ENCODE measurements around the gene UBE2E1. TPM values are rescaled to one million over a fixed set of nuclear protein-coding genes. Genes with fewer than 3 reads are reported as not detected.
"Not testable (repeated sequence)": the region's sequence is repeated elsewhere in the genome, so short reads cannot be mapped to it uniquely, and the experiment has no call there.

The UBE2E1 gene
- total and polyA plus RNA-seq, 2 experiments from 2014 or later: 9.0 to 65.3 TPM

DNA sequence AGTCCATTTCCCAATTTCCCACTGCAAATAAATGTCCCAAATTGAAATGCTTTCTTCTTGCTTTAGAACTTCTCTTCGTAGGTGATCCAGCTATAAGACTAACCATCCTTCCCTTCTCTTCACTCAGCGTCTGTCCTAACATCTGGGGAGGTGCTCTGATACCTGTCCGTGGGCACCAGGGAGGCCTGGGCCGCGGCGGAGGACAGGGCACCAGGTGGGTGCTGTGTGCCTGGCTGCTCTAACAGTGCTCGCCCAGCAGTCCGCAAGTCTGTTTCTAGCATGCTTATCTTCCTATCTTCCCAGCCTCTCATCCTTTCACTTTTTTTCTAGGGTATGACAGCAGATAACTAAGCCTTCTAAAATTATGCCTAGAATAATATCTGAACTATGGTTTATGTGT, 73.7 kb downstream of the UBE2E1 start:
- H3K27me3 ChIP-seq (replicated peaks; ENCODE audit: insufficient read depth): no peaks in the 10 kb centered on the region
- no peak overlapping the region for H3K4me2 ChIP-seq (ENCODE audit: unreplicated experiment)
- WGBS, 2 experiments (ENCODE audit: low coverage in 1 of 2, low lambda C conversion rate in 2 of 2, missing lambda C conversion rate in 2 of 2): 93 to 99% methylated on average over 8 of the region's 8 CpGs
- peaks cover 31% of the 10 kb centered on the region for H3K4me1 ChIP-seq (ENCODE audit: insufficient read depth)
- H3K79me2 ChIP-seq (ENCODE audit: insufficient read depth): peaks cover 72% of the 10 kb centered on the region
- no peak overlapping the region for H3K27ac ChIP-seq
- H4K20me1 ChIP-seq (ENCODE audit: insufficient read depth): no peaks in the 10 kb centered on the region
- no peak overlapping the region for H3K4me3 ChIP-seq
- H3F3A ChIP-seq (ENCODE audit: insufficient read depth): peaks cover 34% of the 10 kb centered on the region
- H3K36me3 ChIP-seq (ENCODE audit: low read depth): no peaks in the 10 kb centered on the region
- no peak overlapping the region for H2AFZ ChIP-seq
- H3K9ac ChIP-seq: no peak overlapping the region
- DNase-seq: no peak
- H3K9me3 ChIP-seq (ENCODE audit: low read depth): no peaks in the 10 kb centered on the region
- TF ChIP-seq EZH2phosphoT487 (IDR thresholded peaks at IDR 0.05; ENCODE audit: insufficient read depth, low read depth): no peak
- no peak for TF ChIP-seq EZH2 (IDR thresholded peaks at IDR 0.05; ENCODE audit: insufficient read depth, poor library complexity, severe bottlenecking)
- in situ Hi-C loops (cut with MboI): no loop called here
- H3K9me2 ChIP-seq (ENCODE audit: insufficient read depth): no peaks in the 10 kb centered on the region

- H3K9ac ChIP-seq: no peak overlapping the region
Measured at GRCh38 chr3:23880703-23881339, 75.1 kb downstream of the UBE2E1 start.

GRCh38 chr3:23881993-23882392, 76.2 kb downstream of the UBE2E1 start:
- H3K4me3 ChIP-seq; H3K9ac ChIP-seq; H3K9me2 ChIP-seq (ENCODE audit: insufficient read depth); H3K27me3 ChIP-seq (replicated peaks; ENCODE audit: insufficient read depth); H3K36me3 ChIP-seq (ENCODE audit: low read depth); DNase-seq; H3K27ac ChIP-seq; in situ Hi-C loops (cut with MboI); H3K9me3 ChIP-seq (ENCODE audit: low read depth); H4K20me1 ChIP-seq (ENCODE audit: insufficient read depth); H2AFZ ChIP-seq; H3K4me2 ChIP-seq (ENCODE audit: unreplicated experiment): not testable (repeated sequence)
- WGBS, 2 experiments (ENCODE audit: low coverage in 1 of 2, low lambda C conversion rate in 2 of 2, missing lambda C conversion rate in 2 of 2): 99 to 100% methylated on average over 4 of the region's 4 CpGs
- H3F3A ChIP-seq (ENCODE audit: insufficient read depth): peaks cover 13% of the 10 kb centered on the region
- H3K79me2 ChIP-seq (ENCODE audit: insufficient read depth): peaks cover 72% of the 10 kb centered on the region
- H3K4me1 ChIP-seq (ENCODE audit: insufficient read depth): peaks cover 11% of the 10 kb centered on the region

More at GRCh38 chr3:23880703-23881339, 75.1 kb downstream of the UBE2E1 start:
- Histone ChIP-seq H3K27me3 (replicated peaks; ENCODE audit: insufficient read depth) (no peaks in the 10 kb centered on the region), H3K9me3 (ENCODE audit: low read depth) (no peaks in the 10 kb centered on the region), H3K36me3 (ENCODE audit: low read depth) (no peaks in the 10 kb centered on the region), H3F3A (ENCODE audit: insufficient read depth) (peaks cover 22% of the 10 kb centered on the region), H4K20me1 (ENCODE audit: insufficient read depth) (no peaks in the 10 kb centered on the region), H3K4me1 (ENCODE audit: insufficient read depth) (peaks cover 20% of the 10 kb centered on the region), H3K27ac (no peak overlapping the region), H3K9me2 (ENCODE audit: insufficient read depth) (no peaks in the 10 kb centered on the region), H2AFZ (no peak overlapping the region), H3K4me2 (ENCODE audit: unreplicated experiment) (no peak overlapping the region), H3K4me3 (no peak overlapping the region), H3K79me2 (ENCODE audit: insufficient read depth) (peaks cover 73% of the 10 kb centered on the region)
- WGBS, 2 experiments (ENCODE audit: low coverage in 1 of 2, low lambda C conversion rate in 2 of 2, missing lambda C conversion rate in 2 of 2): 97% methylated on average over 4 of the region's 4 CpGs
- no peak for TF ChIP-seq EZH2phosphoT487 (IDR thresholded peaks at IDR 0.05; ENCODE audit: insufficient read depth, low read depth)
- no peak for TF ChIP-seq EZH2 (IDR thresholded peaks at IDR 0.05; ENCODE audit: insufficient read depth, poor library complexity, severe bottlenecking)
- DNase-seq: no peak
- in situ Hi-C loops (cut with MboI): no loop called here

DNA sequence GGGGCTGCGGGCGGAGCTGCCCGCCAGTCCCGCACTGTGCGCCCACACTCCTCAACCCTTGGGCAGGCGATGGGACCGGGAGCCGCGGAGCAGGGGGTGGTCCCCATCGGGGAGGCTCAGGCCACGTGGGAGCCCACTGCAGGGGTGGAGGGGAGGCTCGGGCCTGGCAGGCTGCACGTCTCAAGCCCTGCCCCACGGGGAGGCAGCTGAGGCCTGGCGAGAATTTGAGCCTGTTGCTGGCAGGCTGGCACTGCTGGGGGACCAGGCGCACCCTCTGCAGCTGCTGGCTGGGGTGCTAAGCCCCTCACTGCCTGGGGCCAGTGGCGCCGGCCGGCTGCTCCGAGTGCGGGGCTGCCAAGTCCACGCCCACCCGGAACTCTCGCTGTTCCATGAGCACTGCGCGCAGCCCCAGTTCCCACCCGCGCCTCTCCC, 76.7 kb downstream of the UBE2E1 start:
- TF ChIP-seq EZH2phosphoT487 (IDR thresholded peaks at IDR 0.05; ENCODE audit: insufficient read depth, low read depth) (no peak), EZH2 (IDR thresholded peaks at IDR 0.05; ENCODE audit: insufficient read depth, poor library complexity, severe bottlenecking) (no peak)
- in situ Hi-C loops (cut with MboI): no loop called here

More for the DNA sequence above, 76.7 kb downstream of the UBE2E1 start:
- Histone ChIP-seq H3K36me3 (ENCODE audit: low read depth) (no peaks in the 10 kb centered on the region), H4K20me1 (ENCODE audit: insufficient read depth) (no peaks in the 10 kb centered on the region), H3K79me2 (ENCODE audit: insufficient read depth) (peaks cover 77% of the 10 kb centered on the region), H3F3A (ENCODE audit: insufficient read depth) (peaks cover 10% of the 10 kb centered on the region), H3K27me3 (replicated peaks; ENCODE audit: insufficient read depth) (no peaks in the 10 kb centered on the region), H3K9me3 (ENCODE audit: low read depth) (no peaks in the 10 kb centered on the region), H3K27ac (no peak overlapping the region), H3K4me2 (ENCODE audit: unreplicated experiment) (no peak overlapping the region), H3K4me1 (ENCODE audit: insufficient read depth) (peaks cover 7% of the 10 kb centered on the region), H3K9me2 (ENCODE audit: insufficient read depth) (no peaks in the 10 kb centered on the region), H2AFZ (no peak overlapping the region), H3K9ac (no peak overlapping the region), H3K4me3 (no peak overlapping the region)
- 95 to 98% methylated on average over 24 to 28 of the region's 28 CpGs for WGBS, 2 experiments (ENCODE audit: low coverage in 1 of 2, low lambda C conversion rate in 2 of 2, missing lambda C conversion rate in 2 of 2)
- no peak for DNase-seq

Data from GM23248 (cell line).